Measurements from ENCODE around the gene SCFD2. TPM values are rescaled to one million over a fixed set of nuclear protein-coding genes. Genes with fewer than 3 reads are reported as not detected.

Gene SCFD2
- total RNA-seq, 4 donors from 2014 or later, result 12.7 to 23.7 (median 18.3) TPM

DNA sequence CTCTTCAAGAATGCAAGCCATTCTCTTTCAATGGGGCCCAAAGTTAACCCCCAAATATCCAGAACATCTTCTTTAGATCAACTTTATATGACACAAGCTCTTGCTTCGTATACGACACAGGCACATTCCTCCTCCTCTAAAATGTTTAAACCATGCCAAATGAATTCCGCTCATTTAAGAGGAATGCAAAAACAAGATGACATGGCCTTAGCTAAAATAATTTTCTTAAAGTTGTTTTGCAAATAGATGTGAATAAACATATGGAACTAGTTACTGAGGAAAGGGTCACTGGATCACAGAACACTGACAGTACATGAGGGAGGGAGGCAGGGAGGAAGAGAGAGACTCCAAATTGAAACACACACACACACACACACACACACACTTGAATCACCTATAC is 406.3 kb downstream of the SCFD2 start:
- intact Hi-C loops (cut with DNase I; ENCODE audit: low total_unique reads), result no loop called here
- Histone ChIP-seq H3K36me3 (no peaks in the 10 kb centered on the region), H3K27me3 (no peaks in the 10 kb centered on the region), H3K4me1 (peaks cover 0 to 21% (median 12%) of the 10 kb centered on the region in 4 donors), H3K27ac (no peak overlapping the region), H3K9me3 (no peaks in the 10 kb centered on the region), H3K4me3 (no peak overlapping the region)
- 91 to 100% methylated on average over 1 to 3 of the region's 3 CpGs for WGBS, 2 donors (ENCODE audit: low coverage in 1 of 2)
- TF ChIP-seq POLR2A (IDR thresholded peaks at IDR 0.05) (no peak), EP300 (IDR thresholded peaks at IDR 0.05; ENCODE audit: low read depth) (no peak), POLR2AphosphoS5 (IDR thresholded peaks at IDR 0.05) (no peak), CTCF (IDR thresholded peaks at IDR 0.05) (no peak)
- DNase-seq, result no peak
- in situ Hi-C loops (cut with MboI; ENCODE audit: low pct_ligation_motif_present in 1 of 4, low pct_unique_long_range_greater_than_20kb in 1 of 4, low sequenced_read_pairs in 3 of 4), result no loop called here

DNA sequence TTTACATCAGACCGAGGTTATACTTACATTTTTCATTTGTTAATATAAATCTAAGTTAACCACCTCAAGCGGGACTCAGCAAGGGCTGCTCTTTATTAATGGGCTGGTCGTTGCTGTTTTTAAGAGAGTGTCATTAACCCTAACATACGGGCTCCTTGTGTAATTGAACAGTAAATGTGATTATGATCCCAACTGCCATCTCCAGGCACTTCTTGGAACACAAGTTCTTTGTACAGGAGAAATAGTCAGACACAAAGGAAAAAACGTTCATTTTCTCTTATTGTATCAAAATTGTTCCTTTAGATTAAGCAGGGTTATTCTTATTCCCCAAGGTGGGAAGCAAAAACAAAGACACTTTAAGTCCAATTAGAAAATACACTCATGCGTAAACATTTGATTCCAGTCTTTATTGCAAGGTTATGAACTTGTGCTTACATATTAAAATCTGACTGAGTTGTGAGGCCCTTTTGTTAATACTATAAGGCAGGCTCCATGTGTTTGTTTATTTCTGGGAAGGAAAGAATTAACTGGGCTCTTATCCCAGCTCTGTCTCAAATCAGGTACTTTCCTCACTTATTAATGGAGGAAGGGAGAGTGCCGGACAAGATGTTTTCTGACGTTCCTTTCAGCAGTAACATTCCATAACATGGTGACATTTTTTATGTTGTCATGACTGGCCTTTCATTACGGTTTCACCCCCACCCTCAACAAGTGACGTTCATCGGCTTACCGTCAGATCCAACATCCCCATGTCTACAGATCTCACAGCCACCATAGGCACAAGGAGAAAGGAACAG is 407.8 kb downstream of the SCFD2 start:
- in situ Hi-C loops (cut with MboI; ENCODE audit: low pct_ligation_motif_present in 1 of 4, low pct_unique_long_range_greater_than_20kb in 1 of 4, low sequenced_read_pairs in 3 of 4), result no loop called here
- DNase-seq, result no peak
- H3K27ac ChIP-seq, result peak overlapping the region in 3 of 4 donors; percentile 13 to 40 (median 28)

DNA sequence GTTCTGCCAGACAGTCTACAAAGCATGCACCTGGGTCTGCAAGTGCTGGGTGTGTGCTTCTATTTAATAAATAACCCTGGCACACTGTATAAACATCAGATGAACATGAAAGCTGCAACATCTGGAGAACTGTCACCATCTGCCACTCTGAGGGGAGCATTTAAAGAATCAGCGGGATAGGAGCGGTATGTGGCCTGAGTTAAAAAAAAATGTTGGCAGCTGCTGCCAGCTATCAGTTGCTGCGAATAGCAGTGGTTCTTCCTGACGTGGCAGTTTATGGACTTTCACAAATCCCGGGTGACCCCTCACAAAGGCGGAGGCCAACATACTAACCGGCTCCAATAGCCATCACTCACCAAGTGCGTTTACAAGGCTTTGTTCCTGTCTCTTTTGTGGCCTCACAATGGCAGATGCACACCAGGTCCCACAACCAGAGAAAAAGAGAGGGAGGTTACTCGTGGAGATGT is 408.6 kb downstream of the SCFD2 start:
- intact Hi-C loops (cut with DNase I; ENCODE audit: low total_unique reads), result no loop called here
- Histone ChIP-seq H3K36me3 (no peaks in the 10 kb centered on the region), H3K4me1 (peaks cover 0 to 25% (median 12%) of the 10 kb centered on the region in 4 donors), H3K4me3 (no peak overlapping the region), H3K27me3 (no peaks in the 10 kb centered on the region), H3K9me3 (no peaks in the 10 kb centered on the region), H3K27ac (peak overlapping the region in 3 of 4 donors; percentile 13 to 40 (median 28))
- DNase-seq, result peak; percentile 10
- in situ Hi-C loops (cut with MboI; ENCODE audit: low pct_ligation_motif_present in 1 of 4, low pct_unique_long_range_greater_than_20kb in 1 of 4, low sequenced_read_pairs in 3 of 4), result no loop called here
- WGBS, 2 donors (ENCODE audit: low coverage in 1 of 2), result 31 to 45% methylated on average over 4 to 9 of the region's 9 CpGs
- TF ChIP-seq CTCF (IDR thresholded peaks at IDR 0.05) (no peak), POLR2AphosphoS5 (IDR thresholded peaks at IDR 0.05) (no peak), EP300 (IDR thresholded peaks at IDR 0.05; ENCODE audit: low read depth) (no peak), POLR2A (IDR thresholded peaks at IDR 0.05) (no peak)

More for the DNA sequence above, 407.8 kb downstream of the SCFD2 start:
- Histone ChIP-seq H3K4me1 (peaks cover 0 to 25% (median 12%) of the 10 kb centered on the region in 4 donors), H3K4me3 (no peak overlapping the region), H3K9me3 (no peaks in the 10 kb centered on the region), H3K27me3 (no peaks in the 10 kb centered on the region), H3K36me3 (no peaks in the 10 kb centered on the region)
- peak in 2 of 3 donors; percentile 14 to 32 for TF ChIP-seq POLR2AphosphoS5 (IDR thresholded peaks at IDR 0.05)
- TF ChIP-seq POLR2A (IDR thresholded peaks at IDR 0.05), result no peak
- intact Hi-C loops (cut with DNase I; ENCODE audit: low total_unique reads), result no loop called here
- WGBS, 2 donors (ENCODE audit: low coverage in 1 of 2), result 40 to 55% methylated on average over 8 to 12 of the region's 12 CpGs

DNA sequence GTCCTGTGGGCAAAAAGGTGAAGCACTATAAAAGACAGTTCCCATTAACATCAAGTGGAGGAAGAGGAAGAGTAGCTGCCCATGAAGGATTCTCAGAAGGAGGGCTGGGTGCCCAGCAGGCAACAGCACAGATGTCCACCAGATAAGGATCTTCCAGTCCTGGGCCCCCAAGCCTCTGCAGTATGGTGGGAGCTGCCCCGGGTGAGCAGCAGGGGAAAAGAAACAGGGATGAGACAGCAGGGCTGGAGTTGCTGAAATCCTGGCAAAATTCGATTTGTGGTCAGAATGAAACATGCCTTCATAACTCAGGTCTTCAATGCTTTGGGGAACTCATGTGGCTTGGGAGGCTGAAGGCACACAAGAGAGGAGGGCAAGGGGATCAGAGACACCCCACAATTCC is 409.2 kb downstream of the SCFD2 start:
- DNase-seq, result no peak
- H3K4me1 ChIP-seq, result peaks cover 0 to 25% (median 12%) of the 10 kb centered on the region in 4 donors
- H3K27me3 ChIP-seq, result no peaks in the 10 kb centered on the region
- no peak overlapping the region for H3K4me3 ChIP-seq
- in situ Hi-C loops (cut with MboI; ENCODE audit: low pct_ligation_motif_present in 1 of 4, low pct_unique_long_range_greater_than_20kb in 1 of 4, low sequenced_read_pairs in 3 of 4), result no loop called here
- H3K27ac ChIP-seq, result no peak overlapping the region
- no peaks in the 10 kb centered on the region for H3K9me3 ChIP-seq
- intact Hi-C loops (cut with DNase I; ENCODE audit: low total_unique reads), result no loop called here
- no peak for TF ChIP-seq EP300 (IDR thresholded peaks at IDR 0.05; ENCODE audit: low read depth)
- H3K36me3 ChIP-seq, result no peaks in the 10 kb centered on the region
- WGBS, 2 donors (ENCODE audit: low coverage in 1 of 2), result 40 to 69% methylated on average over 1 to 2 of the region's 2 CpGs

DNA sequence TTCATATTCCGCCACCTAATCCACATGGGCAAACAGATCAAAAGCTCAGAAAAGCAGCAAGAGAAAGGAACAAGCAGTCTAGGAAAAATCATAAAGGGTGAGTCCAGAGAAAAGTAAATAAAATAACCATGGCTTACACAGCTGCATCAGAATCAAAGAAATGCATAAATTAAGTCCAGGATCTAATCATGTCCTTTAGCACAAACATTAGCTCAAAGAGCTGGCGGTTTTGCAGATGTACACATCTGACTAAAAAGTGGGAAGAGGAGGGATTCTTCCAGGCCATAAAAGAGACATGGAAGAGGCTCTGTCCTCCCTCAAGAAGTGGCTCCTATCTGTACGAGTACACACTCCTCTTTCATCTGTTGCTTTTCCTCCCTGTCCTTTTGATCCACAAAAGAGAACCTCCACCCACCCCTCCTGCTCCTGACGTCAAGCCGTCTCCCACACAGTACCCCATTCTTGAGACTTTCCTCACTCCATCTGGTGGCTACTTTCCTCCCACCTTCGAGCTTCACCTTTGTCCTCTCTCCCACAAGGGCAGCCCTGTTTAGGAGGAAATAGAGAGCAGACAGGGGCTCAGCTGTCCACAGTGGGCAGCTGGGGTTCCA is 411.2 kb downstream of the SCFD2 start:
- Histone ChIP-seq H3K4me3 (no peak overlapping the region), H3K27ac (no peak overlapping the region), H3K36me3 (no peaks in the 10 kb centered on the region), H3K4me1 (peaks cover 0 to 25% (median 12%) of the 10 kb centered on the region in 4 donors), H3K9me3 (no peaks in the 10 kb centered on the region), H3K27me3 (no peaks in the 10 kb centered on the region)
- DNase-seq, result no peak
- in situ Hi-C loops (cut with MboI; ENCODE audit: low pct_ligation_motif_present in 1 of 4, low pct_unique_long_range_greater_than_20kb in 1 of 4, low sequenced_read_pairs in 3 of 4), result no loop called here
- intact Hi-C loops (cut with DNase I; ENCODE audit: low total_unique reads), result no loop called here
- no peak for TF ChIP-seq CTCF (IDR thresholded peaks at IDR 0.05)
- no peak for TF ChIP-seq EP300 (IDR thresholded peaks at IDR 0.05; ENCODE audit: low read depth)
- no peak for TF ChIP-seq POLR2A (IDR thresholded peaks at IDR 0.05)
- no peak for TF ChIP-seq POLR2AphosphoS5 (IDR thresholded peaks at IDR 0.05)
- whole genome bisulfite sequencing, 2 donors (ENCODE audit: low coverage in 1 of 2), result 41 to 61% methylated on average over 4 to 6 of the region's 6 CpGs
